ENCODE data around the gene TBCK. TPM values are rescaled to one million over a fixed set of nuclear protein-coding genes. Genes with fewer than 3 reads are reported as not detected.

TBCK gene
- 10 to 100 TPM; 36.1 to 43.9 TPM for total RNA-seq
- polyA plus RNA-seq (ENCODE audit: insufficient read length in 6 of 6) = 10 to 100 TPM; 42.6 to 60.0 (median 48.7) TPM
- long read RNA-seq, donor 1, partial matches to known transcripts = 18 of 18 reads
- long read RNA-seq, donor 1, other reads (novel, unspliced or antisense) = 0 of 18 reads
- long read RNA-seq, donor 2, partial matches to known transcripts = 107 of 241 reads
- long read RNA-seq, donor 2, other reads (novel, unspliced or antisense) = 134 of 241 reads
- long read RNA-seq, donor 3, partial matches to known transcripts = 9 of 10 reads
- long read RNA-seq, donor 3, other reads (novel, unspliced or antisense) = 0 of 10 reads
- long read RNA-seq, donor 4 = 0 reads
- long read RNA-seq, donor 5, partial matches to known transcripts = 32 of 106 reads
- long read RNA-seq, donor 5, other reads (novel, unspliced or antisense) = 73 of 106 reads
- long read RNA-seq, donor 6, partial matches to known transcripts = 0 of 1 reads
- long read RNA-seq, donor 6, other reads (novel, unspliced or antisense) = 0 of 1 reads
- long read RNA-seq, donor 7, partial matches to known transcripts = 5 of 6 reads
- long read RNA-seq, donor 7, other reads (novel, unspliced or antisense) = 0 of 6 reads
- long read RNA-seq, donor 8 = 0 reads
- long read RNA-seq, donor 9 = 0 reads
- long read RNA-seq, donor 10, partial matches to known transcripts = 2 of 3 reads
- long read RNA-seq, donor 10, other reads (novel, unspliced or antisense) = 1 of 3 reads
- long read RNA-seq, donor 11, partial matches to known transcripts = 5 of 5 reads
- long read RNA-seq, donor 11, other reads (novel, unspliced or antisense) = 0 of 5 reads
- long read RNA-seq, donor 12, partial matches to known transcripts = 15 of 15 reads
- long read RNA-seq, donor 12, other reads (novel, unspliced or antisense) = 0 of 15 reads

GRCh38 chr4:106315968-106316772, at the start of gene TBCK, which contains the start of gene AIMP1:
TBCK (minus strand) TSS chr4:106316209; CDS start chr4:106308960, 7,249 bp downstream.
AIMP1 (plus strand) TSS chr4:106316550; CDS start chr4:106325010, 8,460 bp downstream.
- Histone ChIP-seq H3K36me3 (peaks cover 0 to 7% of the 10 kb centered on the region in 2 donors), H3K27ac (peak within 1 kb of the TSS; percentile 93 to 94), H3K27me3 (no peaks in the 10 kb centered on the region), H3K9me3 (no peaks in the 10 kb centered on the region), H3K4me1 (peaks cover 22 to 45% of the 10 kb centered on the region in 2 donors), H3K4me3 (peak within 1 kb of the TSS; percentile 61 to 78)
- ATAC-seq (peak; percentile 98), DNase-seq (peak; percentile 91 to 97 (median 94))
- TF ChIP-seq, protein P1, sequence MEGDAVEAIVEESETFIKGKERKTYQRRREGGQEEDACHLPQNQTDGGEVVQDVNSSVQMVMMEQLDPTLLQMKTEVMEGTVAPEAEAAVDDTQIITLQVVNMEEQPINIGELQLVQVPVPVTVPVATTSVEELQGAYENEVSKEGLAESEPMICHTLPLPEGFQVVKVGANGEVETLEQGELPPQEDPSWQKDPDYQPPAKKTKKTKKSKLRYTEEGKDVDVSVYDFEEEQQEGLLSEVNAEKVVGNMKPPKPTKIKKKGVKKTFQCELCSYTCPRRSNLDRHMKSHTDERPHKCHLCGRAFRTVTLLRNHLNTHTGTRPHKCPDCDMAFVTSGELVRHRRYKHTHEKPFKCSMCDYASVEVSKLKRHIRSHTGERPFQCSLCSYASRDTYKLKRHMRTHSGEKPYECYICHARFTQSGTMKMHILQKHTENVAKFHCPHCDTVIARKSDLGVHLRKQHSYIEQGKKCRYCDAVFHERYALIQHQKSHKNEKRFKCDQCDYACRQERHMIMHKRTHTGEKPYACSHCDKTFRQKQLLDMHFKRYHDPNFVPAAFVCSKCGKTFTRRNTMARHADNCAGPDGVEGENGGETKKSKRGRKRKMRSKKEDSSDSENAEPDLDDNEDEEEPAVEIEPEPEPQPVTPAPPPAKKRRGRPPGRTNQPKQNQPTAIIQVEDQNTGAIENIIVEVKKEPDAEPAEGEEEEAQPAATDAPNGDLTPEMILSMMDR (IDR thresholded peaks at IDR 0.05) = no peak
- intact Hi-C loops (cut with DNase I) = no loop called here

DNA sequence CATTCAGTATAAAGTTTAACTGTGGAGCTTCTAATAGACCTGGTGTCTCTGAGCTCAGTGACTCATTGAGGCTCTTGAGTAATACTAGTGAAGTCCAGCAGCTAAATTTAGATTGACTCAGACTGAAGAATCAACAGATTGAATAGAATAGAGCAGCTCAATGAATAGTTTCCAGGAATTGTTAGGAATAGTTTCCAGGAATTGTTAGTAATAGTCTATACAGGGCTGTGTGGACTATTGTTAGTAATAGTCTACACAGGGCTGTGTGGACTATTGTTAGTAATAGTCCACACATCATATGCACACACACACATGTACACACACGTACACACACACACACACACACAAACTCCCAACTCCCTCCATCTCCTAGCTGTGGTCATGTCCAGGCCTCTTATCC, 49.6 kb upstream of the TBCK start:
- H3K27ac ChIP-seq = no peak overlapping the region
- H3K27me3 ChIP-seq = no peaks in the 10 kb centered on the region
- TF ChIP-seq, protein P1 (IDR thresholded peaks at IDR 0.05) = no peak
- ATAC-seq (peak; percentile 93), DNase-seq (no peak)
- H3K36me3 ChIP-seq = no peaks in the 10 kb centered on the region
- H3K4me1 ChIP-seq = peaks cover 3 to 5% of the 10 kb centered on the region in 2 donors
- H3K4me3 ChIP-seq = no peak overlapping the region
- intact Hi-C loops (cut with DNase I) = no loop called here
- no peaks in the 10 kb centered on the region for H3K9me3 ChIP-seq

GRCh38 chr4:106364282-106364681, 48.3 kb upstream of the TBCK start:
- Histone ChIP-seq H3K36me3 (no peaks in the 10 kb centered on the region), H3K4me1 (peaks cover 3 to 5% of the 10 kb centered on the region in 2 donors), H3K27ac (no peak overlapping the region), H3K27me3 (no peaks in the 10 kb centered on the region), H3K9me3 (no peaks in the 10 kb centered on the region), H3K4me3 (no peak overlapping the region)
- no peak for DNase-seq
- TF ChIP-seq, protein P1 (IDR thresholded peaks at IDR 0.05) = no peak
- no peak for ATAC-seq
- intact Hi-C loops (cut with DNase I) = no loop called here

DNA sequence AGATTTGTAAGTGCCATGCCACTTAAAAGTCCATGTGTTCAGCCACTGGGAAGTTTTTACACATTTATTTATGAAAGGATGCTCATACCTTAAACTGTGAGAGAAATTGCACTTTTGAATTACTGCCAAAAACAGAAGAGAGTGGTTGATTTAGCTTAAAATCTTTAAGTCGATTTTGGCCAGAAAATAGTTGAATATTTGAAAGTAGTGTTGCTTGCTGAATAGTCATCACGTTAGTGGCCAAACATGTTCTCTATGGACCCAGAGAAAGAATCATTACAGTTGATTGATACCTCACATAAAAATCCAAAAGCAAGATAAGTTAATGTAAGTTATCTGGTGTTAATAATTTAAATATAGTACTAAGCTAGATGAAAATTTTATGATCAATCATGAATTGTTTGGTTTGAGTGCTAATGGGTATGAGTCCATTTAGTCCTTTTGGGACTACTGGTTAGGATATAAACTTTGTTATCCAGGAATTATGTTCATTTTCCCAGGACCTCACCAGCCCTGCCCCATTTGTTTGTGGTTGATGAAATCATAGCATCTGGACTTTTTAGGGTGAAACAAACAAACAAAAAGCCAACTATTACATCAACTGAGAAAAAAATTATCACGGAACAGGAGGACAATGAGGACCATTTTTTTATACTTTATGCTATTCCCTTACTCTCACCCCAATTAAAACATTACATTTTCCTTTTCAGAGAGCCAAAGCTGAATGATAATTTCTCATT, 46.2 kb upstream of the TBCK start:
- Histone ChIP-seq H3K4me3 (no peak overlapping the region), H3K27me3 (no peaks in the 10 kb centered on the region), H3K9me3 (no peaks in the 10 kb centered on the region), H3K36me3 (no peaks in the 10 kb centered on the region), H3K4me1 (peaks cover 3 to 5% of the 10 kb centered on the region in 2 donors), H3K27ac (no peak overlapping the region)
- DNase-seq (no peak), ATAC-seq (no peak)
- TF ChIP-seq, protein P1 (IDR thresholded peaks at IDR 0.05) = no peak
- intact Hi-C loops (cut with DNase I) = no loop called here
